Skin epidermis (tissue), 12 donors: Measurements from ENCODE around the gene CD96.
"Not testable (repeated sequence)": the region's sequence is repeated elsewhere in the genome, so short reads cannot be mapped to it uniquely, and the experiment has no call there.

ENCODE experiments used
- H3K27ac ChIP-seq, 21 experiments: fragments of 200-600 bp; sonication (generic) in 11 of 21; one replicate each; pipeline ENCODE4 v1.5.0; 2020; ENCODE audit warnings: mild to moderate bottlenecking in 3 of 21, inconsistent platforms in 2 of 21, moderate library complexity in 2 of 21
- H3K4me3 ChIP-seq, 7 experiments: fragments of 200-600 bp; sonication (generic) in 2 of 7; one replicate each; pipeline ENCODE4 v1.5.0; 2020; ENCODE audit warnings: inconsistent platforms in 2 of 7, mild to moderate bottlenecking in 2 of 7, moderate library complexity in 1 of 7

CD96 gene

GRCh38 chr3:111541911-111542483, at the start of gene CD96:
TSS of gene CD96 (plus strand) at chr3:111542197. CDS start at chr3:111542249, 52 bp downstream.
- peak within 1 kb of the TSS in 6 of 7 experiments; percentile 4 to 30 (median 19) for H3K4me3 ChIP-seq
- peak within 1 kb of the TSS in 11 of 21 experiments; percentile 20 to 88 (median 67) for H3K27ac ChIP-seq

GRCh38 chr3:111493276-111493675, 48.7 kb upstream of the CD96 start:
- Histone ChIP-seq H3K27ac (no peak overlapping the region), H3K4me3 (no peak overlapping the region)

GRCh38 chr3:111496894-111497559, 45.0 kb upstream of the CD96 start:
- Histone ChIP-seq H3K27ac (no peak overlapping the region), H3K4me3 (no peak overlapping the region)

GRCh38 chr3:111498022-111498421, 44.0 kb upstream of the CD96 start:
- no peak overlapping the region for H3K4me3 ChIP-seq
- H3K27ac ChIP-seq = no peak overlapping the region

GRCh38 chr3:111506435-111506834, 35.6 kb upstream of the CD96 start:
- H3K27ac ChIP-seq = no peak overlapping the region
- H3K4me3 ChIP-seq = no peak overlapping the region

- Histone ChIP-seq H3K4me3 (no peak overlapping the region), H3K27ac (no peak overlapping the region)
These were observed 32.7 kb upstream of the CD96 start for GRCh38 chr3:111509308-111509707.

GRCh38 chr3:111517801-111518200, 24.2 kb upstream of the CD96 start:
- Histone ChIP-seq H3K4me3 (no peak overlapping the region), H3K27ac (no peak overlapping the region)

- no peak overlapping the region for H3K27ac ChIP-seq
- H3K4me3 ChIP-seq = no peak overlapping the region
These were observed 22.7 kb upstream of the CD96 start for GRCh38 chr3:111519178-111519855.

- Histone ChIP-seq H3K4me3 (no peak overlapping the region), H3K27ac (no peak overlapping the region)
These were observed 20.1 kb upstream of the CD96 start for GRCh38 chr3:111521891-111522290.

- H3K4me3 ChIP-seq, H3K27ac ChIP-seq: not testable (repeated sequence)
These were observed 17.5 kb upstream of the CD96 start for GRCh38 chr3:111524486-111524885.

GRCh38 chr3:111531446-111531845, 10.6 kb upstream of the CD96 start:
- no peak overlapping the region for H3K27ac ChIP-seq
- H3K4me3 ChIP-seq = no peak overlapping the region

- Histone ChIP-seq H3K4me3 (no peak overlapping the region), H3K27ac (no peak overlapping the region)
These were observed 7.3 kb upstream of the CD96 start for GRCh38 chr3:111534701-111535100.

GRCh38 chr3:111538111-111538510, 3.9 kb upstream of the CD96 start:
- Histone ChIP-seq H3K27ac (no peak overlapping the region), H3K4me3 (no peak overlapping the region)

GRCh38 chr3:111538681-111539083, 3.3 kb upstream of the CD96 start:
- Histone ChIP-seq H3K27ac (peak overlapping the region in 2 of 21 experiments; percentile 8 to 58), H3K4me3 (no peak overlapping the region)

GRCh38 chr3:111539351-111540331, 2.4 kb upstream of the CD96 start:
- no peak overlapping the region for H3K4me3 ChIP-seq
- peak overlapping the region in 2 of 21 experiments; percentile 8 to 58 for H3K27ac ChIP-seq

GRCh38 chr3:111541391-111541790, 606 bp upstream of the CD96 start:
- H3K4me3 ChIP-seq = no peak overlapping the region
- H3K27ac ChIP-seq = peak overlapping the region in 4 of 21 experiments; percentile 35 to 83 (median 60)

- Histone ChIP-seq H3K27ac (peak overlapping the region in 9 of 21 experiments; percentile 50 to 88 (median 70)), H3K4me3 (peak overlapping the region in 6 of 7 experiments; percentile 4 to 30 (median 19))
These were observed 759 bp downstream of the CD96 start for GRCh38 chr3:111542611-111543300.

- Histone ChIP-seq H3K27ac (peak overlapping the region in 3 of 21 experiments; percentile 18 to 83 (median 26)), H3K4me3 (no peak overlapping the region)
These were observed 3.4 kb downstream of the CD96 start for GRCh38 chr3:111545349-111545748.

- no peak overlapping the region for H3K4me3 ChIP-seq
These were observed 5.6 kb downstream of the CD96 start for GRCh38 chr3:111547631-111548030.

More at GRCh38 chr3:111547631-111548030, 5.6 kb downstream of the CD96 start:
- H3K27ac ChIP-seq = peak overlapping the region in 7 of 21 experiments; percentile 11 to 83 (median 54)
